ENCODE data around the gene DNMT3A.

DNMT3A gene

DNA sequence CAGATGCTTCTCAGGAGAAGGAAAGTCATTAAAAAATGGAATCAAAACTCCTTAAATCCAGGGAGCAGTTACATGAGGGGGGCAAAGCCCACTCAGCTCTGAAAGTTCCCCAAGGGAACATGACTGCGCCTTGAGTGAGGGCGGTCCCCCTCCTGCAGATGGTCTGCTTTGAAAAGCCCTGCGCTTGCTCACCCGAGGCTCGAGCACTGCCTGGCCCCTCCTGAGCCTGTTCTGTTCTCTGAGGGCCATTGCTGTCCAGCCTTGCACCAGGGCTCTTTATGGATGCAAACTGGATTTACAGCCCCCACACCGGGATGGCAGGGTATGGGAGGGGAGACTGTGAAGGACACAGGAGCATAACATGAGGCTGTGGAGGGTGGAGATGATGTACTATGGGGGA is 37.8 kb upstream of the DNMT3A start:
- H3K4me1 ChIP-seq (ENCODE audit: control insufficient read depth, insufficient read depth, low read length, poor library complexity, severe bottlenecking): peaks cover 19% of the 10 kb centered on the region
- 80 to 89% methylated on average over 6 of the region's 6 CpGs for WGBS, 2 experiments (ENCODE audit: insufficient coverage in 2 of 2)
- H3K4me3 ChIP-seq (ENCODE audit: extremely low read depth, insufficient read depth, low read length, poor library complexity, severe bottlenecking): no peak overlapping the region
- no peaks in the 10 kb centered on the region for H3K9me3 ChIP-seq (ENCODE audit: control insufficient read depth, low read length)
- no peaks in the 10 kb centered on the region for H3K36me3 ChIP-seq (ENCODE audit: control insufficient read depth, insufficient read depth, low read length)
- H3K27ac ChIP-seq (ENCODE audit: low read depth, low read length, severe bottlenecking): no peak overlapping the region

DNA sequence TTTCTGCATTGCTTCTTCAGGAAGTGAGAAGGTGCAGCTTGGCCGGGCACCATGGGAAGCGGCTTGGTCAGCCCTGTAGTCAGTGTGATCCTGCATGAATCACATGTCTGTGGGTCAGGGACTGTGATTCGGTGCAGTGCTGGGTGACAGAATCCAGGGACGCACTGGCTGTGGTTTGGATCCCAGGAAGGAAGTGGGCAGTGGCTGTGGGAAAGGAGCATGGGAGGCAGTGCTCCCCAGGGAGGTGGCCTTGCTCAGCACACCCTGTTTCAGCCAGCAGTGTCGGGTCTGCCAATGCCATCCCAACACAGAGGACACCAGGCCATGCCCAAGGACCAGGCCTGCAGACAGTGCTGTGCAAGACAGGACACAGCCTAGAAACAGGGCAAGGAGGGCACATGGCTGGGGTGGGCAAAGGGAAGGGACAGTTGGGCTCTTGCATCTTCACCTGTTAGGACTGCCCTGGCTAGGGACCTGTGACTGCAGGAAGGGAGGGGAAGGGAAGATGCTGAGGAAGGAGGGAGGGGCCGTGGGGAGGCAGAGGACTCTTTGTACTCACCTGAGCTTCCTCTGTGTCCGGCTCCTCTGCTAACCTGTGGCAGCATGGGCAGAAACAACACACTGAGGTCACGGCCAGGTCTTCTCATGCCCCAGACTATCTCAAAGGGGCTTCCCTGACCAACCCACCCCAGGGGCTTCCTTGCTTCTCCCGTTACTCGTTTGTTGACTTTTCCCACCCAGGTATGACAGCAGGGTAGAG is 37.2 kb upstream of the DNMT3A start:
- no peaks in the 10 kb centered on the region for H3K36me3 ChIP-seq (ENCODE audit: control insufficient read depth, insufficient read depth, low read length)
- no peak overlapping the region for H3K27ac ChIP-seq (ENCODE audit: low read depth, low read length, severe bottlenecking)
- peaks cover 19% of the 10 kb centered on the region for H3K4me1 ChIP-seq (ENCODE audit: control insufficient read depth, insufficient read depth, low read length, poor library complexity, severe bottlenecking)
- WGBS, 2 experiments (ENCODE audit: insufficient coverage in 2 of 2): 82 to 94% methylated on average over 8 to 9 of the region's 10 CpGs
- no peak overlapping the region for H3K4me3 ChIP-seq (ENCODE audit: extremely low read depth, insufficient read depth, low read length, poor library complexity, severe bottlenecking)
- H3K9me3 ChIP-seq (ENCODE audit: control insufficient read depth, low read length): no peaks in the 10 kb centered on the region

- Histone ChIP-seq H3K4me1 (ENCODE audit: control insufficient read depth, insufficient read depth, low read length, poor library complexity, severe bottlenecking) (peaks cover 19% of the 10 kb centered on the region), H3K36me3 (ENCODE audit: control insufficient read depth, insufficient read depth, low read length) (no peaks in the 10 kb centered on the region), H3K9me3 (ENCODE audit: control insufficient read depth, low read length) (no peaks in the 10 kb centered on the region), H3K27ac (ENCODE audit: low read depth, low read length, severe bottlenecking) (no peak overlapping the region), H3K4me3 (ENCODE audit: extremely low read depth, insufficient read depth, low read length, poor library complexity, severe bottlenecking) (no peak overlapping the region)
- WGBS, 2 experiments (ENCODE audit: insufficient coverage in 2 of 2): 91 to 94% methylated on average over 18 to 22 of the region's 22 CpGs
Observed at GRCh38 chr2:25377822-25378421, 36.2 kb upstream of the DNMT3A start.

GRCh38 chr2:25376750-25377621 is 35.3 kb upstream of the DNMT3A start:
- peaks cover 19% of the 10 kb centered on the region for H3K4me1 ChIP-seq (ENCODE audit: control insufficient read depth, insufficient read depth, low read length, poor library complexity, severe bottlenecking)
- no peak overlapping the region for H3K27ac ChIP-seq (ENCODE audit: low read depth, low read length, severe bottlenecking)
- H3K36me3 ChIP-seq (ENCODE audit: control insufficient read depth, insufficient read depth, low read length): no peaks in the 10 kb centered on the region
- H3K9me3 ChIP-seq (ENCODE audit: control insufficient read depth, low read length): no peaks in the 10 kb centered on the region
- WGBS, 2 experiments (ENCODE audit: insufficient coverage in 2 of 2): 18% methylated on average over 41 of the region's 52 CpGs
- no peak overlapping the region for H3K4me3 ChIP-seq (ENCODE audit: extremely low read depth, insufficient read depth, low read length, poor library complexity, severe bottlenecking)

DNA sequence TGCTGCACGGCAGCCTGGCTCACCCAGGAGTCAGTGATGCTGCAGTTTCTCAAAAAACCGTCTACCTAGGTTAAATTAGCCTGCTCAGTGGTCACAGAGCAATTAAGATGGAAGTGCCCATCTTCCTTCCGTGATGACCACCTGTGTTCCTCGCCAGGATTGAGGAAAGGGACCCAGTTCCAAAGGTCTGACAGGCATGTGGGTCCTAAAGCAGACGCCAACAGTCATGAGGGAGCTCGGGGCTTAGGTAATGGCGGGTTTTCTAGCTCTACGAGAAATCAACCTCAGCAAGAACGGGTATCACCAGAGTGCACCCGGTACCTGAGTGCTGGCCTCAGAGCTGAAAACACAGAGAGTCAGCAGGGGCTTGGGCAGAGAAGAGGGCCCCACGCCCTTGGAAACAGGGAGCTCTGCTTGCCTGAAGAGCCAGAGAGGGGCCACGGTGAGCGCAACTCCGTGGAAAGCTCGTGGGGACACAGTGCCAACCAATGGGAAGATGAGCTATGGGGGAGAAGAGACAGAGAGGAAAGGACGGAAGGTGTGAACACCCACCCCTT is 34.3 kb upstream of the DNMT3A start:
- Histone ChIP-seq H3K4me3 (ENCODE audit: extremely low read depth, insufficient read depth, low read length, poor library complexity, severe bottlenecking) (no peak overlapping the region), H3K4me1 (ENCODE audit: control insufficient read depth, insufficient read depth, low read length, poor library complexity, severe bottlenecking) (peaks cover 19% of the 10 kb centered on the region), H3K36me3 (ENCODE audit: control insufficient read depth, insufficient read depth, low read length) (no peaks in the 10 kb centered on the region), H3K27ac (ENCODE audit: low read depth, low read length, severe bottlenecking) (no peak overlapping the region), H3K9me3 (ENCODE audit: control insufficient read depth, low read length) (no peaks in the 10 kb centered on the region)
- WGBS, 2 experiments (ENCODE audit: insufficient coverage in 2 of 2): 87 to 88% methylated on average over 12 to 15 of the region's 16 CpGs

DNA sequence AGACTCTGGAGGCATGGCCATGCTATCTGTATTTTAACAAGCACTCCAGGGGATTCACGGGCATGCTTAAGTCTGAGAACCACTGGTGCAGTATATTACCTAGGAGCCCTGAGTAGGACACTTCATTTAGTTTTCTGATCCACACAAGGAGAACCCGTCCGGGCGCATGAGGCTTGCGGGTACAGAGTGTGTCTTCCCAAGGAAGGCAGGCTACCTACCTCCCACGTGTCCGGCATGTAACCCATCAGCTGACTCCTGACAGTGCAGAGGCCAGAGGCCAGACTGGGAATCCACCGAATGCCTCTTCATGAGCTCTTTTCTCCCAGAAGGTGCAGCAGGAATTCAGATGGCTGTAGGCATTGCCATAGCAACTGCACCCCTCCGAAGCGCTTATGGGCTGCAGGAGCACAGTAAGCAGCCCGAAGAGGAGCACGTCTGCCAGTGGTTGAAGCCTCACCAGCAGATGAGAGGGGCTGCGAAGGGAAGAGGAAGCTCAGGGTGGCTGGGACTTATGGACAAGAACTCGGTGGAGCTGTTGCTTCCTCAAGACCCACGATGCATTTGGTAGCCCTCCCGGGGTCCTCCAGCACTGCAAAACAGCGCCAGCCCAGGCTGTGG is 33.8 kb upstream of the DNMT3A start:
- no peak overlapping the region for H3K27ac ChIP-seq (ENCODE audit: low read depth, low read length, severe bottlenecking)

GRCh38 chr2:25374827-25375226 is 33.1 kb upstream of the DNMT3A start:
- no peak overlapping the region for H3K27ac ChIP-seq (ENCODE audit: low read depth, low read length, severe bottlenecking)
- no peaks in the 10 kb centered on the region for H3K36me3 ChIP-seq (ENCODE audit: control insufficient read depth, insufficient read depth, low read length)
- peaks cover 19% of the 10 kb centered on the region for H3K4me1 ChIP-seq (ENCODE audit: control insufficient read depth, insufficient read depth, low read length, poor library complexity, severe bottlenecking)
- H3K4me3 ChIP-seq (ENCODE audit: extremely low read depth, insufficient read depth, low read length, poor library complexity, severe bottlenecking): no peak overlapping the region
- no peaks in the 10 kb centered on the region for H3K9me3 ChIP-seq (ENCODE audit: control insufficient read depth, low read length)
- WGBS, 2 experiments (ENCODE audit: insufficient coverage in 2 of 2): 96 to 99% methylated on average over 5 of the region's 5 CpGs

More for the DNA sequence above, 33.8 kb upstream of the DNMT3A start:
- Histone ChIP-seq H3K4me1 (ENCODE audit: control insufficient read depth, insufficient read depth, low read length, poor library complexity, severe bottlenecking) (peaks cover 19% of the 10 kb centered on the region), H3K36me3 (ENCODE audit: control insufficient read depth, insufficient read depth, low read length) (no peaks in the 10 kb centered on the region), H3K4me3 (ENCODE audit: extremely low read depth, insufficient read depth, low read length, poor library complexity, severe bottlenecking) (no peak overlapping the region), H3K9me3 (ENCODE audit: control insufficient read depth, low read length) (no peaks in the 10 kb centered on the region)
- WGBS, 2 experiments (ENCODE audit: insufficient coverage in 2 of 2): 91 to 92% methylated on average over 17 of the region's 17 CpGs

DNA sequence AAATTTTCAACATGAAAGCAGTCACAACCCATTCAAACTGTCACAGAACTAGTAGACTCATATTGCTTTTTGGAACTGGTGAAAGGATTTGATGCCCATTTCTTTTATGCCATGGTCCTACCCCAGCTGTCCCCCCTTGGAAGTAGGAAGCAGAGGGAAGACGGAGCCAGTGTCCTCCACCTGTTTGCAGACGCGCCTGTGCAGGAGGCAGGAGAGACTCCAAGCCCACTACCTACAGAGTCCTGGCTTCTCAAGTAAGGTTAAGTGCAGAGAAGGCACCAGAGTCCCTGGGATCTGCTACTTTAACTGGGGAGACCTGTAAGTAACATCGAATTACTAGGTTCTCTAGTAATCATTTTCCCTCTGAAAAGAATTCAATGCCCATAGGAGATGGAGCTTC is 32.7 kb upstream of the DNMT3A start:
- no peaks in the 10 kb centered on the region for H3K9me3 ChIP-seq (ENCODE audit: control insufficient read depth, low read length)
- H3K4me3 ChIP-seq (ENCODE audit: extremely low read depth, insufficient read depth, low read length, poor library complexity, severe bottlenecking): no peak overlapping the region
- no peaks in the 10 kb centered on the region for H3K36me3 ChIP-seq (ENCODE audit: control insufficient read depth, insufficient read depth, low read length)
- no peak overlapping the region for H3K27ac ChIP-seq (ENCODE audit: low read depth, low read length, severe bottlenecking)
- WGBS, 2 experiments (ENCODE audit: insufficient coverage in 2 of 2): 91 to 100% methylated on average over 1 to 4 of the region's 4 CpGs
- peaks cover 19% of the 10 kb centered on the region for H3K4me1 ChIP-seq (ENCODE audit: control insufficient read depth, insufficient read depth, low read length, poor library complexity, severe bottlenecking)

DNA sequence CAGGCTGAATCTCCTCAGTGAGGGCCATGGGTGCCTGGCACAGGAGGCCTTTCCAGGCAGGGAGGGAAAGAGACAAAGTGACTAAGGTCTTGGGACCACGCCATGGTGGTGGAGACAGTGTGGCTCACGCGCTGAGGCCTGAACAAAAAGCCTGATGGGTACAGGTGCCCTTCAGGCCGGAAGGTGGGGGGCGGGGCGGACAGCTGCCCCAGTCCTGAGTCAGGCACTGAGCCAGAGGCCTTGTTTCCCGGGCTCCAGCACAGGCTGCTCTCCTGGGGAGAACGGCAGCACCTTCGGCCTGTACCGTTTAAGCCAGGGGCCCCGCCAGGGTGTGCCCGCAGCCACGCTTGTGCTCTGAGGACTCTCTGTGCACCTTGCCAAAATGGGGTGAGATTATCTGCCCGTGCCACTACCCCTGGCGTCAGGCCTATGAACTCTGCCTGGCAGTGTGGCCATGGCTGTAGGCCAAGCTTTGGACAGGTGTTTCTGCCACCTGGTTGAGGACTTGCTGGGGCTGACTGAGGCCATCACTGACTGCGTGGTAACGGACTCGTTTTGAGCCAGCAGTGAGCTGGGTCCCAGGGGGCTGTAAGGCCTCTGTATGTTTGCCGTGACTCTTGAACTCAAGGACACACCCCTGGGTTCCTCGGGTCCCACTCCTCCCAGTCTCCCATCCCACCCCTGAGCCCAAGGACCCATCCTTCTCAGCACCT is 31.7 kb upstream of the DNMT3A start:
- 94% methylated on average over 19 to 20 of the region's 20 CpGs for WGBS, 2 experiments (ENCODE audit: insufficient coverage in 2 of 2)
- no peaks in the 10 kb centered on the region for H3K9me3 ChIP-seq (ENCODE audit: control insufficient read depth, low read length)
- H3K4me1 ChIP-seq (ENCODE audit: control insufficient read depth, insufficient read depth, low read length, poor library complexity, severe bottlenecking): peaks cover 16% of the 10 kb centered on the region
- H3K27ac ChIP-seq (ENCODE audit: low read depth, low read length, severe bottlenecking): no peak overlapping the region
- no peaks in the 10 kb centered on the region for H3K36me3 ChIP-seq (ENCODE audit: control insufficient read depth, insufficient read depth, low read length)
- H3K4me3 ChIP-seq (ENCODE audit: extremely low read depth, insufficient read depth, low read length, poor library complexity, severe bottlenecking): no peak overlapping the region

Measured in mesodermal cell (in vitro differentiated cells).